H1 (cell line): ENCODE results near the gene GRK5. TPM values are rescaled to one million over a fixed set of nuclear protein-coding genes. Genes with fewer than 3 reads are reported as not detected.

ENCODE experiments used
- ASH2L ChIP-seq: fragments of 200-600, 300-600 bp; sonication (generic); IDR thresholded peaks from one replicate; pipeline ENCODE4 v1.7.1; 2017; ENCODE audit warnings: low read length
- CREB1 ChIP-seq: IDR thresholded peaks from 2 replicates; pipeline ENCODE4 v1.6.1; 2012; ENCODE audit warnings: inconsistent platforms
- EGR1 ChIP-seq: IDR thresholded peaks from 2 replicates; pipeline ENCODE4 v1.6.1; 2011; ENCODE audit warnings: low read depth, low read length, borderline replicate concordance
- GTF2F1 ChIP-seq: IDR thresholded peaks from 2 replicates; pipeline ENCODE4 v1.6.1; 2012; ENCODE audit warnings: low read depth, low read length, improper control_type of control experiment, borderline replicate concordance
- KDM1A ChIP-seq: fragments of 200-600, 300-600 bp; sonication (generic); IDR thresholded peaks from 2 replicates; pipeline ENCODE4 v1.7.1; 2016; ENCODE audit warnings: mild to moderate bottlenecking, low read length, borderline replicate concordance
- RXRA ChIP-seq: IDR thresholded peaks from 2 replicates; pipeline ENCODE4 v1.6.1; 2011; ENCODE audit warnings: low read depth, mild to moderate bottlenecking, low read length, moderate library complexity; ENCODE audit not compliant: insufficient read depth
- SRF ChIP-seq: IDR thresholded peaks from 2 replicates; pipeline ENCODE4 v1.6.1; 2011; ENCODE audit warnings: mild to moderate bottlenecking, low read depth, low read length, moderate library complexity
- TAF7 ChIP-seq: optimal IDR thresholded peaks from 2 replicates; pipeline ENCODE3; 2011; ENCODE audit warnings: low read depth, mild to moderate bottlenecking, inconsistent platforms, low read length, moderate library complexity, borderline replicate concordance
- polyA plus RNA-seq, 7 experiments: library from polyadenylated mRNA; depleted of rRNA in 3 of 7; stranded (reverse) in 5 of 7; unstranded in 2 of 7; fragments of >200 nt in 5 of 7; fragments of 200-250 nt in 2 of 7; gene quantifications; 1 replicate in 5 of 7; 2 replicates in 1 of 7; 4 replicates in 1 of 7; pipeline versions ENCODE4 v1.2.1 to v1.2.3, GENCODE V29; 2011 to 2013; ENCODE audit warnings: missing spikeins in 2 of 7, mixed read lengths in 2 of 7
- total RNA-seq: library from RNA; stranded (reverse); fragmentation: NEBNext Ultra II Directional; extraction: Animal tissue kit (Norgen Biotek cat#: 25700); gene quantifications from 2 replicates; pipeline ENCODE4 v1.2.1, GENCODE V29; 2021

Gene GRK5
- total and polyA plus RNA-seq, 2 of the 8 experiments (the other 6 are each of a cell fraction or from before 2014, with no cell fraction given) = 0.54 to 2.5 TPM

DNA sequence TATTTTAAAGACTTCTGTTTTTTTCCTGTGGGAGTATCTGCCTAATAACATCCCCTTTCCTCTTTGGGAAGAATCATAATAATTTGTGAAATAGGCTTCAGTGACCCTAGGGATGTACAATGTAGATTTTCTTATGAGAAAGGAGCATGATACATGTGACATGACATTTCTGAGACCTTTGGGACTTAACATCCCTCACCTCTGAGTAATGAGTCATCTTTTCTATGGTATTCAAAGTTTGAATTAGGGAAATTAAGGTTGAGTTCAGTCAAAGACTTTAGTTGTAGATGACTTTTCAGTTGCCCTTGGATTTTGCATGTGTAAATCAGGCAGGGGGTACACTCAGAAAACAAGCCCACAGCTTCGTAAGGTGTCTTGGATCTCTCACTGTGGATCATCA lies 14.3 kb downstream of the GRK5 start (continued):
- TF ChIP-seq EGR1 (no peak), ASH2L (no peak), SRF (no peak), KDM1A (no peak), CREB1 (no peak), GTF2F1 (no peak), TAF7 (no peak), RXRA (no peak)
- TF ChIP-seq, all 59 proteins: peak for 0
